Hepatocyte (in vitro differentiated cells): ENCODE results near the gene KMT2D.

ENCODE experiments used
- EZH2 ChIP-seq: fragments of 200-600 bp; sonication (generic); IDR thresholded peaks from 2 replicates; pipeline ENCODE4 v1.6.1; 2016; ENCODE audit warnings: antibody characterized with exemption, mild to moderate bottlenecking, borderline replicate concordance
- EZH2phosphoT487 ChIP-seq: fragments of 200-600 bp; sonication (generic); IDR thresholded peaks from one replicate; pipeline ENCODE4 v1.6.1; 2018; ENCODE audit warnings: antibody characterized with exemption, mild to moderate bottlenecking, low read depth, moderate library complexity; ENCODE audit not compliant: unreplicated experiment, severe bottlenecking
- TF ChIP-seq, protein P1 (sequence below): fragments of 200-600 bp; sonication (generic); IDR thresholded peaks from 2 replicates; pipeline ENCODE4 v1.5.1; 2016; ENCODE audit warnings: antibody characterized with exemption, mild to moderate bottlenecking; ENCODE audit not compliant: poor library complexity

DNA sequence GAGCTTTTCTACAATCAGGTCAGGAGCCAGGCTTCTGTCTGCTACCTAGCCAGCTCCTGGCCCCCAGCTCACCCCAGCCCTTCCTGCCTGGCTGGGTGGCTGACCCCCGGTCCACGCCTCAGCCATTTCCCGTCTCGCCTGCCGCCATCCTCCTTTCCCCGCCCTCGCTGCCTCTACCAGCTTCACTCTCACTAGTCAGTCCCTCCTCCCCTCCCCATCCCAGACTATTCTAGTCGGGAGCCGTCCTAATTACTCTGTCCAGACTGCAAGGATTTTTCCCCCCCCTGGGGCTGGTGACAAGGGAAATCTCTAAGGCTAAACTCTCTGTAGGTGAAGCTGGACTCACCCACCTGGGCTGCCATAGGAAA is 33.2 kb upstream of the KMT2D start:
- TF ChIP-seq, protein P1, sequence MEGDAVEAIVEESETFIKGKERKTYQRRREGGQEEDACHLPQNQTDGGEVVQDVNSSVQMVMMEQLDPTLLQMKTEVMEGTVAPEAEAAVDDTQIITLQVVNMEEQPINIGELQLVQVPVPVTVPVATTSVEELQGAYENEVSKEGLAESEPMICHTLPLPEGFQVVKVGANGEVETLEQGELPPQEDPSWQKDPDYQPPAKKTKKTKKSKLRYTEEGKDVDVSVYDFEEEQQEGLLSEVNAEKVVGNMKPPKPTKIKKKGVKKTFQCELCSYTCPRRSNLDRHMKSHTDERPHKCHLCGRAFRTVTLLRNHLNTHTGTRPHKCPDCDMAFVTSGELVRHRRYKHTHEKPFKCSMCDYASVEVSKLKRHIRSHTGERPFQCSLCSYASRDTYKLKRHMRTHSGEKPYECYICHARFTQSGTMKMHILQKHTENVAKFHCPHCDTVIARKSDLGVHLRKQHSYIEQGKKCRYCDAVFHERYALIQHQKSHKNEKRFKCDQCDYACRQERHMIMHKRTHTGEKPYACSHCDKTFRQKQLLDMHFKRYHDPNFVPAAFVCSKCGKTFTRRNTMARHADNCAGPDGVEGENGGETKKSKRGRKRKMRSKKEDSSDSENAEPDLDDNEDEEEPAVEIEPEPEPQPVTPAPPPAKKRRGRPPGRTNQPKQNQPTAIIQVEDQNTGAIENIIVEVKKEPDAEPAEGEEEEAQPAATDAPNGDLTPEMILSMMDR, result no peak
- TF ChIP-seq EZH2 (no peak), EZH2phosphoT487 (no peak)
